ENCODE results near the gene FAM3B. TPM values are rescaled to one million over a fixed set of nuclear protein-coding genes. Genes with fewer than 3 reads are reported as not detected.
A peak's percentile ranks its signal among the peaks of the same experiment; 100 is the strongest.

The FAM3B gene
- total RNA-seq, 1 donor from 2014 or later = 0.90 TPM

GRCh38 chr21:41367945-41368734, 51.5 kb downstream of the FAM3B start:
- DNase-seq (ENCODE audit: low spot score) = peak; percentile 53

DNA sequence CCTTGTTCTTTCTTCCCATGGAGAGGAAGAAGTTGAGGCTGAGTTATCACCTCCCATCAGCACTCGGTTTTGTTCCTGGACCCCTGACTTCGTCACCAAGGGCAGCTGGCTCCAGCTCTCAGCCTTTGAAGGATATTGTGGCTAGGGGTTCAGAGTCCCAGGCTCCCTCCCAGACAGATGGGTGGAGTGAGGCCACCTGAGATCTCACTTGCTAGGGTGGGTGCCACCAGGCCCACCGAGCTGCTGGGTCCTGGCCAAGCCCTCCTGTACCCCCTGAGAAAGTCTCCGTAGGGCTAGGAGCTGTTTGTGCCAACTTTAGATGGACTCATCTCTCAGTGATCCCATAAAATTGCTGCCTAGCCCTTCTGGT, 52.1 kb downstream of the FAM3B start:
- peak; percentile 65 for DNase-seq (ENCODE audit: low spot score)

GRCh38 chr21:41369105-41369919, 52.7 kb downstream of the FAM3B start:
- DNase-seq (ENCODE audit: low spot score) = peak; percentile 89

DNA sequence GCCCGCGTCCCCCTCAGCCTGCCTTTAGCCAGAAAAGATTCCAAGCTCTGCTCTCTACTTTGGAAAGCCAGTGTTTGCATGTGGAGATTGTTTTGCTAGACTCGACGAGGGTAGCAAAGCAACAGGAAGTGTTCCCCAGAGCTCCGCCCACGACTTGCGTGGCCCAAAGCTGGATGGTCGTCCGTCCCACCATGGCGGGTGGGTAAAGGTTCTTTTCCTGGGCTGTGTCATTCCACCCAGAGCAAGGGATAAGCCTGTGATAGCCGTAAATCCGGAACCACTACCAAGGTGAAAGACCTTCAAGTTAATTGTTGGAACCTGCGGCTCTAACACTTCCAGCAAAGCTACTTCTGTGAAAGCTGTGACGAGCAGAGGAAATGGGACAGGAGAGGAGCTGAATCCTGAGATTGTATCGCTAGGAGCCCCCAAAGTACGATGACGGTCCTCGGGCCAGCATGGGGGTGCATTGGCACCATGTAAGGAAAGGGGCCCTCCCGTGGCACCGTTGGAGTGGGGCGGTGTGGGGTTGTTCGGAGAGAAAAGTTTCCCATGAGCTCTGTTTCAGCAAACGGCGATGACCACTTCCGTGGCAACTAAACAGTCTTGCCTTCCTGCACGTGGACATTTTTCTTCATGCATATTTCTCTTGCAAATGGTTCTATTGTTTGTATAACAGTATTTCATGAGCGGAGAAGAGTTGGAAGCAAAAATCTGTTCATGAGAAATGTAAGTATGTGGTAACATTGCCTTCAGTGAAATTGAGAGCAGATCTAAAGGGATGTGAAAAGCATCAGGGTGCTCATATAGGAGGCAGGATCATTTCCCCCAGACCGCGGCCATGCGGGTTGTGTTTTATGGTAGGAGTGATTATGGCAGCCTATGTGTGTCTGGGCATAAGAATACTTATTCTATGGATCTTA, 53.6 kb downstream of the FAM3B start:
- peak; percentile 87 for DNase-seq (ENCODE audit: low spot score)

- DNase-seq (ENCODE audit: low spot score) = peak; percentile 35
Measured at GRCh38 chr21:41370840-41371684, 54.5 kb downstream of the FAM3B start.

DNA sequence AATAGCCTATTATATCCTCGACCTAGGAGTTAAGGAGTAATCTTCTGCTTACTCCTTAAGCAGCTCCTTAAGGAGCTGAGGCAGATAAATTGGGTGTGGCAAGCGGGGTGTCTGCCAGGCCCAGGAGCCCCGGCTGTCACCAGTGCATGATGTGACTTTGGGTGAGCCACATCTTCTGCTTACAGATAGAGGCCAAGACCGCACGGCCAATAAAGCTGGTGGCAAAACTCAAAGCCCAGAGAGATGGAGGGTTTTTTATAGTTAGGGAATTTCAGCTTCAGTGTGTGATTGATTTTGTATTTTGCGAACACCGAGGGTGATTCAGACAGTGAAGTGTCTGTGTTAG, 55.1 kb downstream of the FAM3B start:
- no peak for DNase-seq (ENCODE audit: low spot score)

DNA sequence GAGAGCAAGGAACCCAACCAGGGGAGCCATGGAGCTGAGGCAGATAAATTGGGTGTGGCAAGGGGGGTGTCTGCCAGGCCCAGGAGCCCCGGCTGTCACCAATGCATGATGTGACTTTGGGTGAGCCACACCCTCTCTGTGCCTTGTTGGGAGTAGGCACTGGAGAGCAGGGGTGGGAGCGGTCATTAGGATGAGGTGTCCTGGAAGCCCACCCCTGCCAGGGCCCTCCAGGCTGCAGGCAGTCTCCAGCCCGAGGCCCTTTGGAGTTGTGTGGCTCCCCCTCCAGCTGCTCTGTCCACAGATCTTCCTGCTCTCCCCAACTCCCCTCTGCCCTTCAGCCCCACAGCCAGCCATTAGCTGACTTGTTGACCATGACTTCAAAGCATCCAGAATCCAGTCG, 56.7 kb downstream of the FAM3B start:
- DNase-seq (ENCODE audit: low spot score) = peak; percentile 69

GRCh38 chr21:41373763-41374162, 57.2 kb downstream of the FAM3B start:
- peak; percentile 53 for DNase-seq (ENCODE audit: low spot score)

- peak; percentile 62 for DNase-seq (ENCODE audit: low spot score)
Measured at GRCh38 chr21:41374177-41374712, 57.6 kb downstream of the FAM3B start.

- DNase-seq (ENCODE audit: low spot score) = peak; percentile 55
Measured at GRCh38 chr21:41374867-41375533, 58.4 kb downstream of the FAM3B start.

- DNase-seq (ENCODE audit: low spot score) = peak; percentile 55
Measured at GRCh38 chr21:41375875-41376274, 59.3 kb downstream of the FAM3B start.

DNA sequence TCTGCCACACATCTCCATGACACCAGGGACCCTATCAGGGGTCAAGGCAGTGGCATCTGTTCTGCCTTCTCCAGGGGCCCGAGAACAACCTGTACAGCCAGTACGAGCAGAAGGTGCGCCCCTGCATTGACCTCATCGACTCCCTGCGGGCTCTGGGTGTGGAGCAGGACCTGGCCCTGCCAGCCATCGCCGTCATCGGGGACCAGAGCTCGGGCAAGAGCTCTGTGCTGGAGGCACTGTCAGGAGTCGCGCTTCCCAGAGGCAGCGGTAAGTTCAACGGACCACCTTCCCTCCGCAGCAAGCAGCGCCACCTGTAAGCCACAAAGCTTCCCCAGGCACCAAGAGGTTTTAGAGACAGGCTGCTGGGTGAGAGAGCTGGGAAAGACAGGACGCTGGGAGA, 61.1 kb downstream of the FAM3B start:
- no peak for DNase-seq (ENCODE audit: low spot score)

DNA sequence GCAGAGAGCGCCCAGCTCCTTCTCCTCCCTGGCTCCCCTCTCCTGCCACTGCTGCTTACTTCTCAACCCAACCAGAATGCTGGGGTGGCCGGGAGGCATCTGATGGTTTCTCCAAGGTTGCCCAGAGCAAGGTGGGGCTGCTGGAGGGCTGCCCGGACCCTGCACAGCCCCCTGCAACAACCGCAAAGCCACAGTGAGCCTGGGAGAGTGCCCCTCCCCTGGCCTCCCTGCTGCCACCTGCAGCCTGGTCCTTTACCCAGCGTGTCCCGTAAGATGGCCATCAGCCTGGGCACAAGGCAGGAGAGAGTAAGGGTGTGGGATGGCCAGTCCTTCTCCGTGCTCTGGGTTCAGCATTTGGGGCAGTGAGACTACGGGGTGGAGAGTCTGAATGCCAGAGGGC, 62.2 kb downstream of the FAM3B start:
- DNase-seq (ENCODE audit: low spot score) = no peak

DNA sequence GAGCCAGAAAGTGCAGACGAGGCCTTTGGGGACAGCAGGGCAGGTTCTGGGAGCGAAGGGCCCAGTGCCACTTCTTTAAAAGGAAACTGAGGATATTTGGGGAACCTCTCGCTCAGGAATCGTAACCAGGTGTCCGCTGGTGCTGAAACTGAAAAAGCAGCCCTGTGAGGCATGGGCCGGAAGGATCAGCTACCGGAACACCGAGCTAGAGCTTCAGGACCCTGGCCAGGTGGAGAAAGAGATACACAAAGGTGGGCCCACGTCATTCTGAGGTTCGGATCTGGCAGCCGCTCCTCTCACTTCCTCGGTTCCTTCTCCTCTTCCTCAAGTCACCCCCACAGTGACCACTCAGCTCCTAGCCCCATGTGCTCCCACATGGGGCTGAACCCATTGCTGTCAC, 63.3 kb downstream of the FAM3B start:
- DNase-seq (ENCODE audit: low spot score) = no peak

GRCh38 chr21:41381731-41382130, 65.1 kb downstream of the FAM3B start:
- DNase-seq (ENCODE audit: low spot score) = no peak

- DNase-seq (ENCODE audit: low spot score) = peak; percentile 39
Measured at GRCh38 chr21:41387042-41387819, 70.6 kb downstream of the FAM3B start.

- peak; percentile 59 for DNase-seq (ENCODE audit: low spot score)
Measured at GRCh38 chr21:41387824-41388223, 71.2 kb downstream of the FAM3B start.

- peak; percentile 75 for DNase-seq (ENCODE audit: low spot score)
Measured at GRCh38 chr21:41388259-41388658, 71.7 kb downstream of the FAM3B start.

All from mesenteric fat pad (tissue), 1 donor.